Measurements from ENCODE around the gene FGG. TPM values are rescaled to one million over a fixed set of nuclear protein-coding genes. Genes with fewer than 3 reads are reported as not detected.
A peak's percentile ranks its signal among the peaks of the same experiment; 100 is the strongest.

Gene FGG
- total and polyA plus RNA-seq, 2 donors (not counting 1 experiment from before 2014, with no cell fraction given) = not detected

DNA sequence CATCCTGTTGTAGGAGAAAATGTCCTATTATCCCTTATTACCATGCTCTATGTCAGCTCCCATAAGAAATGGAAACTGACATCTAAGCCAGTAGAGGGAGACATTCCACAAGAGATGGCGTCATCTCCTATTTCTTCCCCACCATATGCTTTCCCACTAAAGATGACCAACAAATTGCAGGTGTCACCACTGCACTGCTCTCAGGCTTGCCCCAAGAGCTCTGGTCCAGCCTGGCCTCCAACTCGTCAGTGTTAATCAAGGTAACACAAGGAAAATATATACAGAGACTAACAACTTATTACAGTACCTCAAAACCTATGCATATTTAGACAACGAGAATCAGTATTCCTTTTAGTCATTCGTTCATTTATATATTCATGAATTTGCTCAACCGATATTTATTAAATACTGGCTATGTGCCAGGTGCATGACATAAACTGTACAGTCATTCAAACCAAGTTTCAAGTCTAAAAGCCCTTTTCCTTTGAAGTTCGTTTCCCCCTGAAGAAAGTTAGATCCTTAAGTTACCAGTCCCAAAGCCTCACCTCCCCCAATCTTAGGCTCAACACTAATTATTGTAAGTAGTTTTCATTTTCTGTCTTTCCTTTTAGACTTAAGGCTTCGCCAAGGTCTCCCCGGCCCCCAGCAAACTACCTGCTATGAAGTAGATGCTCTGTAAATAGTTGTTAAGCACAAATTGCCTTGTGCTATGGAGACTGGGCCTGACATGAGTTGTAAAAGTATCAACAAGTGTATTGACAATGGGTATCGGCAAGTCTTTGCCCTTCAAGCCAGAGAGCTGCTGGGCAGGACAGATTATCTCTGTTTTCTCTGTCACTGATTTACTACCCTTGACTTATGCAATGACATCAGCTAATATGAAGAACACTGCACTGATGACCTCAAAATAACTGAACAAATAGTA lies 52.7 kb downstream of the FGG start:
- peak; percentile 33 for ATAC-seq (ENCODE audit: low read depth)
- Mint-ChIP-seq H3K27ac (no peak overlapping the region), H3K4me1 (no peaks in the 10 kb centered on the region), H3K9me3 (ENCODE audit: insufficient read depth) (no peaks in the 10 kb centered on the region), H3K4me3 (no peak overlapping the region), H3K27me3 (peaks cover 3% of the 10 kb centered on the region)
- Histone ChIP-seq H3K4me3 (ENCODE audit: control extremely low read depth in 1 of 5, extremely low read depth in 1 of 5, insufficient read depth in 1 of 5, low read depth in 2 of 5, low read length in 4 of 5) (no peak overlapping the region), H3K27me3 (replicated peaks in 1 of 4; ENCODE audit: control extremely low read depth in 1 of 4, control insufficient read depth in 3 of 4, insufficient read depth in 4 of 4, low read length in 3 of 4) (peaks cover 0 to 2% (median 0%) of the 10 kb centered on the region in 4 experiments), H3K9me3 (ENCODE audit: control extremely low read depth in 1 of 3, control insufficient read depth in 2 of 3, insufficient read depth in 1 of 3, low read length in 2 of 3) (no peaks in the 10 kb centered on the region), H3K9ac (ENCODE audit: low read length) (no peak overlapping the region), H3K27ac (ENCODE audit: low read length in 2 of 2) (no peak overlapping the region), H3K79me2 (ENCODE audit: control insufficient read depth, insufficient read depth, low read length) (no peaks in the 10 kb centered on the region), H2AFZ (ENCODE audit: insufficient read depth, low read depth, low read length, poor library complexity, severe bottlenecking) (no peak overlapping the region), H3K36me3 (replicated peaks in 1 of 2; ENCODE audit: control extremely low read depth in 1 of 2, control insufficient read depth in 1 of 2, extremely low read depth in 1 of 2, insufficient read depth in 2 of 2, low read length in 1 of 2) (no peaks in the 10 kb centered on the region), H3K4me1 (ENCODE audit: control insufficient read depth in 2 of 2, insufficient read depth in 2 of 2, low read length in 2 of 2) (no peaks in the 10 kb centered on the region), H3K4me2 (replicated peaks; ENCODE audit: low read depth, low read length, poor library complexity, severe bottlenecking) (no peak overlapping the region), H4K20me1 (ENCODE audit: control insufficient read depth, insufficient read depth, low read length, poor library complexity, severe bottlenecking) (no peaks in the 10 kb centered on the region)
- peak; percentile 44 for DNase-seq
- ChIA-PET POLR2A (no interaction called here), CTCF (interaction anchor here (0.5 to 15.7 kb wide), 9 partner anchors 9 to 1389 kb away, joined by 3 to 357 read pairs (median 4); partner anchors contain the start of gene PLRG1)
- intact Hi-C loops (cut with micrococcal nuclease) = loop anchor here (1.0 kb wide), 1 partner anchor 59 kb away; no protein-coding TSS in a partner anchor
- TF ChIP-seq EZH2 (IDR thresholded peaks at IDR 0.05; ENCODE audit: borderline replicate concordance, insufficient read depth, low read depth, low read length, poor library complexity, severe bottlenecking) = no peak
- TF ChIP-seq, protein P1, sequence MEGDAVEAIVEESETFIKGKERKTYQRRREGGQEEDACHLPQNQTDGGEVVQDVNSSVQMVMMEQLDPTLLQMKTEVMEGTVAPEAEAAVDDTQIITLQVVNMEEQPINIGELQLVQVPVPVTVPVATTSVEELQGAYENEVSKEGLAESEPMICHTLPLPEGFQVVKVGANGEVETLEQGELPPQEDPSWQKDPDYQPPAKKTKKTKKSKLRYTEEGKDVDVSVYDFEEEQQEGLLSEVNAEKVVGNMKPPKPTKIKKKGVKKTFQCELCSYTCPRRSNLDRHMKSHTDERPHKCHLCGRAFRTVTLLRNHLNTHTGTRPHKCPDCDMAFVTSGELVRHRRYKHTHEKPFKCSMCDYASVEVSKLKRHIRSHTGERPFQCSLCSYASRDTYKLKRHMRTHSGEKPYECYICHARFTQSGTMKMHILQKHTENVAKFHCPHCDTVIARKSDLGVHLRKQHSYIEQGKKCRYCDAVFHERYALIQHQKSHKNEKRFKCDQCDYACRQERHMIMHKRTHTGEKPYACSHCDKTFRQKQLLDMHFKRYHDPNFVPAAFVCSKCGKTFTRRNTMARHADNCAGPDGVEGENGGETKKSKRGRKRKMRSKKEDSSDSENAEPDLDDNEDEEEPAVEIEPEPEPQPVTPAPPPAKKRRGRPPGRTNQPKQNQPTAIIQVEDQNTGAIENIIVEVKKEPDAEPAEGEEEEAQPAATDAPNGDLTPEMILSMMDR (IDR thresholded peaks at IDR 0.05) = peak; percentile 38
- 83% methylated on average over 7 of the region's 9 CpGs for WGBS (ENCODE audit: insufficient coverage)

DNA sequence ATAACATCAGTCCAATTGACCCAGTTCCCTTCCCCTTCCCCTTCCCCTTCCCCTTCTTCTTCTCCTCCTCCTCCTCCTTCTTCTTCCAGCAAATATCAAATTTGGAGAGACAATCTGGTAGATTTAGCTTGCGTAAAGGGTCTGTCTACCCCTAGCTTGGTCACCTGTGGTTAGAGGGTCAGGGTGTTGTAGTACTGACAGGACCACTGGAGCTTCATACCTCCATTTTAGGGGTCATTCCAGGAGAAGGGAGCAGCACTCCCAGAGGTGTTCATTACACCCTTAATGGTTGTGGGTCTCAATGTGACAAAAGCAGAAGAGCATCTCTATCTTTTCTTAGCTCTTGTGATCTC lies 53.3 kb downstream of the FGG start:
- H3K36me3 ChIP-seq (replicated peaks in 1 of 2; ENCODE audit: control extremely low read depth in 1 of 2, control insufficient read depth in 1 of 2, extremely low read depth in 1 of 2, insufficient read depth in 2 of 2, low read length in 1 of 2) = no peaks in the 10 kb centered on the region
- H3K9me3 ChIP-seq (ENCODE audit: control extremely low read depth in 1 of 3, control insufficient read depth in 2 of 3, insufficient read depth in 1 of 3, low read length in 2 of 3) = no peaks in the 10 kb centered on the region
- H4K20me1 ChIP-seq (ENCODE audit: control insufficient read depth, insufficient read depth, low read length, poor library complexity, severe bottlenecking) = no peaks in the 10 kb centered on the region
- TF ChIP-seq, protein P1 (IDR thresholded peaks at IDR 0.05) = no peak
- no peak for TF ChIP-seq EZH2 (IDR thresholded peaks at IDR 0.05; ENCODE audit: borderline replicate concordance, insufficient read depth, low read depth, low read length, poor library complexity, severe bottlenecking)
- no peak overlapping the region for H3K4me3 ChIP-seq (ENCODE audit: control extremely low read depth in 1 of 5, extremely low read depth in 1 of 5, insufficient read depth in 1 of 5, low read depth in 2 of 5, low read length in 4 of 5)
- Mint-ChIP-seq H3K4me1 (no peaks in the 10 kb centered on the region), H3K27me3 (peaks cover 3% of the 10 kb centered on the region), H3K9me3 (ENCODE audit: insufficient read depth) (no peaks in the 10 kb centered on the region), H3K27ac (no peak overlapping the region), H3K4me3 (no peak overlapping the region)
- no CpG with 5 or more reads among the region's 1 CpG for WGBS (ENCODE audit: insufficient coverage)
- ATAC-seq (ENCODE audit: low read depth) = no peak
- no peaks in the 10 kb centered on the region for H3K79me2 ChIP-seq (ENCODE audit: control insufficient read depth, insufficient read depth, low read length)
- H3K27ac ChIP-seq (ENCODE audit: low read length in 2 of 2) = no peak overlapping the region
- no peak for DNase-seq
- POLR2A ChIA-PET = no interaction called here
- CTCF ChIA-PET = interaction anchor here (0.6 to 15.7 kb wide), 8 partner anchors 9 to 1389 kb away, joined by 3 to 357 read pairs (median 4); partner anchors contain the start of gene PLRG1
- H3K4me2 ChIP-seq (replicated peaks; ENCODE audit: low read depth, low read length, poor library complexity, severe bottlenecking) = no peak overlapping the region
- H3K27me3 ChIP-seq (replicated peaks in 1 of 4; ENCODE audit: control extremely low read depth in 1 of 4, control insufficient read depth in 3 of 4, insufficient read depth in 4 of 4, low read length in 3 of 4) = peaks cover 0 to 2% (median 0%) of the 10 kb centered on the region in 4 experiments
- no peaks in the 10 kb centered on the region for H3K4me1 ChIP-seq (ENCODE audit: control insufficient read depth in 2 of 2, insufficient read depth in 2 of 2, low read length in 2 of 2)
- H3K9ac ChIP-seq (ENCODE audit: low read length) = no peak overlapping the region
- no peak overlapping the region for H2AFZ ChIP-seq (ENCODE audit: insufficient read depth, low read depth, low read length, poor library complexity, severe bottlenecking)
- intact Hi-C loops (cut with micrococcal nuclease) = loop anchor here (1.0 kb wide), 1 partner anchor 59 kb away; no protein-coding TSS in a partner anchor

Measured in B cell (primary cell).